Activated CD4-positive, alpha-beta T cell treated with anti-CD3 and anti-CD28 coated beads, Interleukin-2, amount 50 U/mL, for 24 hours (primary cell): ENCODE measurements around the gene SLCO4C1.

ENCODE experiments used
- DNase-seq, 2 donors: peaks; one replicate each; pipeline ENCODE4 v3.0.0-alpha.2; 2020; ENCODE audit warnings: low read depth in 1 of 2, low spot score in 1 of 2

The SLCO4C1 gene

GRCh38 chr5:102277144-102277543, 18.9 kb downstream of the SLCO4C1 start:
- no peak for DNase-seq

- DNase-seq: no peak
Observed at GRCh38 chr5:102271759-102272158, 24.3 kb downstream of the SLCO4C1 start.

DNA sequence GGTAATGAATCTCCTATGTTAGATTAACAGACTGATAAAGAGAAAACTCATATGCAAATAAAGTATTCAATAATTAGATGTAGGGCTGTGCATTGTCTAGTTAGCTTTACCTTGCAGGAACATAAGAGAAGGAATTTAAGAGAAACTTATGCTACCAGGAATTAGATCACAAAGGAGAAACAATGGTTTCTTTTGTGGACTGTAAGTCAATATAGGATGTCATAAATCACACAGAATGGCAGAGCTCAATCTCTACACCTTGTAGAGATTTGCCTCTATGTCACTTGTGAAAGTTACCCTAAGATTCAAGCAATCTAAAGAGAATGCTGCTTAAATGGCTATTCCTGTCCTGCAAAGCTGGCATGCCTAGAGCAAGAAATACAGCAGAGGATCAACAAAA, 26.0 kb downstream of the SLCO4C1 start:
- no peak for DNase-seq

GRCh38 chr5:102262688-102263087, 33.4 kb downstream of the SLCO4C1 start:
- no peak for DNase-seq

GRCh38 chr5:102249381-102249780, 46.7 kb downstream of the SLCO4C1 start:
- no peak for DNase-seq

DNA sequence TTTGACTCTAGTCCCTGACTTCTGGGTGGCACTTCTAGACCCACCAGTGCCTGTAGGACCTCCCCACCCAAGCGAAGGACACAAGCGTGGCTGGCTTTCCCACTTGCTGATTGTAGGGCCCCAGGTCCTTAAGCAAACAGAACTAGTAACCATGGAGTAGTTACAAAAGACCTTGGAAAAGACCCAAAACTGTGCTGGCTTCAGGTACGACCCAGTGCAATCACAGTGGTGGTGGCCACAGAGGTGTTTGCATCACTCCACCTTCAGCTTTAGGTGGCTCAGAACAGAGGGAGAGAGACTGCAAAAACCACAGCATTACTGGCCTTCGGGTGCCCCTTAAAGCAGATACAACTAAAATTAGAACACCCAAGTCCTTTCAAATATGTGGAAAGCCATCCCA, 52.9 kb downstream of the SLCO4C1 start:
- no peak for DNase-seq

GRCh38 chr5:102241809-102242421, 54.2 kb downstream of the SLCO4C1 start:
- DNase-seq: peak in 1 of 2 donors; percentile 4

DNA sequence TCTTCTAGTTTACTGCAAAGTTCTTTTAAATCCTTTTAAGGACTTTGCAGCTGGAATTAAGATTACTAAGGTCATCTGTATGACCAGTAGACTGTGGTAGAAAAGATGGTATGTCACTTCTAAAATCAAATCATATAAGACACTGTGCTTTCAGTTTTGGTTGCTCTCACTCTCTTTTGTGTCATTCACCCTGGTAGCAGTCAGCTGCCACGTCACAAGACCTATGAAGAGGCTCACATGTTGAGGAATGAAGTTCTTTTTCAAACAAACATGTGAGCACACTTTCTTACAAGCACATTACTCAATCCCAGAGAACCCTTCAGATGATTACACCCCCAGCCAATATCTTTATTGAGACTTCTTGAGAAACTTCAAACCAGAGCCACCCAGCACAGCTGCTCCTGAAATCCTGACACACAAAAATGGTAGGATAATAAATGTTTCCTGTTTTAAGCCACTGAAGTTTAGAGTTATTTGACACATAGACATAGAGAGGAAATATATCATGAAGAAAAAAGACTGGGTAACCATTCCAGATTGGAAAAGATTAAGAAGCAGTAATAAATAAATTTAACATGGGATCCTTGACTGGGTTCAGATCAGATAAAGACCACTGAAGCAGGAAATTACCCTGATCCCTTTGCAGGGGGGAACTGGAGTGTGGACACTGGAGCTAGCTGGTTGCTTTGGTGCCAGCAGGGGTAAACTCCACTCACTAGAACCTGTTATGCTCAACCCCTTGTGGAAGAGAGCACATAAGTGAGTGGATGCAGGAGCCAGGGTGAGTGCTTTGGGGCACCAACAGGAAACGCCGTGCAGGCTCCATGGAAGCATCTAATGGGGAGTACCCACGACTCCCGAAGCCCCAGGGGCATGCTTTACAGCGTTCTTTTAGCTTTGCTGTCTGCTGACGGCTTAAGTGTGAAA, 64.1 kb downstream of the SLCO4C1 start:
- DNase-seq: no peak

DNA sequence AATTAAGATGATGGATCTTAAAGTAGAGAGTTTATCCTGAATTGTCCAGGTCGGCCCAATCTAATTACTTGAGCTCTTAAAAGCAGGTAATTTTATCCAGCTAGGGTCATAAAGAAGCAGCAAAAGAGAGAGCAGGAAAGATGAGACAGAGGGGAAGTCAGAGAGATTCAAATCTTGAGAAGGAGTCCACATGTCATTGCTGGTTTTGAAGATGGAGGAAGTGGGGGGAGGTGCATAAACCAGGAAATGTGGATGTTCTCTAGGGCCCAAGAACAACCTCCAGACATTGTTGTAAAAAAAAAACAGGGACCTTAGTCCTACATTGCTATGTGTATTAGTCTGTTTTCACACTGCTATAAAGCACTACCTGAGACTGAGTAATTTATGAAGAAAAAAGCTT, 66.4 kb downstream of the SLCO4C1 start:
- no peak for DNase-seq

GRCh38 chr5:102226321-102226720, 69.8 kb downstream of the SLCO4C1 start:
- DNase-seq: no peak

DNA sequence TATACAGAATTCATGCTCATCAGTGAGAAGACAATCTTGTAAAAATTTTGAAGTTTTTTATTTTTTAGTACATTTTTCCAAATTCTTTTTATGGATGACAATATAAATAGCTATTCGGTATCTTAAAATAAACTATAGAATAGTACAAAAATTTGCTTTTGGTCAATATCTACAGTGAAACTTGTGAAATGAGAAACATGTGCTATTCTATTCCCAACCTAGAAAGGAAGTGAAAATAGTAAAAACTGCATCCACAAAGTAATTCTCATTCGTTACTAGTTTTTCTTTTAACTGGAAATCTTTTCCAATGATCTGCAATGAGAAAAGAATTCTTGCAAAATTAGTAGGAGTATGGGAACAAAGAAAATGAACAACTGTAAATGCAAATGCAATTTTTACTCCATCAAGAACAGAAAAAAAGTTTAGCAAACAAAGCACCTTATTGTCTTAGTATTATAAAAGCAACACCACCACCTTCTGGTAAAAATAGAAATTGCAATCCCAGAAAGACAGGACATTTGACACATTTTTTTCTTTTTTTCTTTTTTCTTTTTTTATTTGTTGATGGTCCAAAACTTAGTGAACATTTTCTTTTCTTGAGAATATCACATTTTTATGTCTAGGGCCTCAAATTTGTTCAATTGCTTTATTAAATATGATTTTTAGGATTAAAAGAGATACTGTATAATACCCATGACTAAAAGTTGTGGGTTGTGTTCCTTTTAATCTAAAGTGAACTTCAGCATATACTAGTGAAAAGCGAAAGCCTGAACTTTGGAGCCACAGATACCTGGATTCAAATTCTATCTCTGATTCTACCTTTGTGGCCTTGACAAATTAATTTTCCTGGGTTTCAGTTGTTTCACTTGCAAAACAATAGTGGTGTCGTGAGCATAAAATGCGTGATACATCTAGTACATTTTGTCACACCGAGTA, 72.3 kb downstream of the SLCO4C1 start:
- DNase-seq: peak in 1 of 2 donors; percentile 3

- DNase-seq: no peak
Observed at GRCh38 chr5:102222772-102223171, 73.3 kb downstream of the SLCO4C1 start.

DNA sequence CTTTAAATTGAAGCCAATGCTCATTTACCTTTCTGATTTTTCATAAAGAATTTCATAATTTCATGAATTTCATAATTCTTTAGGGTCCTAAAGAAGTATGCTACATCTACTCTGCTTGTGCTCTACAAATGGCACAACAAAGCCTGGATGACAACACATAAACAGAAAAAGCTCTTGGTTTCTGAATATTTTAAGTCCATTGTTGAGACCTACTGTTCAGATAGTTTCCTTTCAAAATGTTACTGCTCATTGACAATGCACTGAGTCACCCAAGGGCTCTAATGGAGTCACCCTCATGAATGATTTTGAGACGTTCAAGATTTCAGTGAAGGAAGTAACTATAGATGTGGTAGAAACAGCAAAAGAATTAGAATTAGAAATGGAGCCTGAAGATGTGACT, 74.1 kb downstream of the SLCO4C1 start:
- DNase-seq: no peak

DNA sequence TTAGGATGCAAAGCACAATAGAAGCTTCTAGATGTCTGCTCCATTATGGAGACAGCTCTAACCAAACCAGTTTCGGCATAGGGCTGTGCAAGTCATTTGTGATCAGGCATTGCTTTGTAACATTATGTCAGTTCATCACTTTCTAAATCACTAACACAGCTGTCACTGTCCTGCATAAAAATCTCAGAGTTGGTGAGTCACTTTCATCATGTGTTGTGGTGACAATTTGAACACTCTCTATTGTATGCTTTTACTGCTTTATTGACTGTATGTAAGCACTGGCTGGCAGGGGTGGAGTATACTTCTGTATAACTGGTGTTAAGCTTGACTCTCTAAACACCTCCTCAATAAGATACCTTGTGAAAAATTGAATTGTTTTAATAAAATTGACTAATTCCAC, 77.9 kb downstream of the SLCO4C1 start:
- DNase-seq: no peak

- DNase-seq: no peak
Observed at GRCh38 chr5:102216678-102217077, 79.4 kb downstream of the SLCO4C1 start.

GRCh38 chr5:102211165-102211564, 84.9 kb downstream of the SLCO4C1 start:
- DNase-seq: no peak

DNA sequence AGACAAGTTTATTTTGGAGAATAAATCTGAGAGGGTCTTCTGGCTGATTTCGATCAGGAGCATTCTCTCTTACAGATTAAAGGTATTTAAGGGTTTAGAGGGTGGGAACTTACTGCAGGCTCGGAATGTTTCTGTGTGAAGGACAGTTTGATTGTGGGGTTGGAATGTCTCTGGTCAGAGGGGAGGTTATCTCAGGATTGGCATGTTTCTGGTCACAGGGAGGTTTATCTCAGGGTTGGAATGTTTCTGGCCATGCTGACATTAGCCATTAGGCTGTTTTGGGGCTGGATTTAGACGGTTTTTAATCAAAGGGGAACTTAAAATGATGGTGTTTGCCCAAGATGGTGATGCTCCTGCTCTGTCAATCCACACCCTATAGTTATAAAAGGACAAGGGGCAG, 95.2 kb downstream of the SLCO4C1 start:
- no peak for DNase-seq

- DNase-seq: no peak
Observed at GRCh38 chr5:102196481-102196880, 99.6 kb downstream of the SLCO4C1 start.
